CD1c-positive myeloid dendritic cell (primary cell): ENCODE measurements around the gene LGALS9C.
"Not testable (repeated sequence)": the region's sequence is repeated elsewhere in the genome, so short reads cannot be mapped to it uniquely, and the experiment has no call there.

ENCODE experiments used
- DNase-seq: peaks from one replicate; pipeline ENCODE4 v3.0.0-alpha.2; 2016; ENCODE audit errors: extremely low spot score

Gene LGALS9C

DNA sequence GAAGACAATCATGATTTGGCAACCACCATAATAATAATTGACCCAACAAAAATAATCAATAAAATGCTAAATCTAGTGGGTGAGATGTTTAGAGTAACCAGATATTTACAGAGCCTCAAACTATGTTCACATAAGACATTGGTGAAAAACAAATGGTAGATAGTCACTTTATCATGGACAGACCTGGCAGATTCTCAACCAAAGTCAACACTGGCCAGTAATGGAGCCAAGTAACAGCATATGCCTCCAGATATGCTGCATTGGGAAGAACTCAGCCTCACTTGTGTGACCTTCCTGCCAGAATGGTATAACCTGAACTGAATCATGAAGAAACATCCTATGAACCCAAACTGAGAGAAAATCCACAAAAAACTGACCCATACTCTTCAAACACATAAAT lies 53.8 kb downstream of the LGALS9C start:
- DNase-seq, result not testable (repeated sequence)

DNA sequence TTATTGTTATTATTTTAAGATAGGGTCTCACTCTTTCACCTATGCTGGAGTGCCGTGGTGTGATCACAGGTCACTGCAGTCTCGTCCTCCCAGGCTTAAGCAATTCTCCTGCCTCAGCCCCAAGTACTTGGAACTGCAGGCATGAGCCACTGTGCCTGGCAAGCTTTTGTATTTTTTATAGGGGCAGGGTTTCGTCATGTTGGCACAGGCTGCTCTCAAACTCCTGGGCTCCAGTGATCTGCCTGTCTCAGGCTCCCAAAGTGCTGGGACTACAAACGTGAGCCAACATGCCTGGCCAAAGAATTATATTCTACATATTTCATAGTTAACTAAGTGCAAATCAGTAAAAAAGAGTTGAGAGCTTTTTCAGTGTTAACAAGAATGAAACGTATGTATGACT lies 65.6 kb downstream of the LGALS9C start:
- DNase-seq, result not testable (repeated sequence)

DNA sequence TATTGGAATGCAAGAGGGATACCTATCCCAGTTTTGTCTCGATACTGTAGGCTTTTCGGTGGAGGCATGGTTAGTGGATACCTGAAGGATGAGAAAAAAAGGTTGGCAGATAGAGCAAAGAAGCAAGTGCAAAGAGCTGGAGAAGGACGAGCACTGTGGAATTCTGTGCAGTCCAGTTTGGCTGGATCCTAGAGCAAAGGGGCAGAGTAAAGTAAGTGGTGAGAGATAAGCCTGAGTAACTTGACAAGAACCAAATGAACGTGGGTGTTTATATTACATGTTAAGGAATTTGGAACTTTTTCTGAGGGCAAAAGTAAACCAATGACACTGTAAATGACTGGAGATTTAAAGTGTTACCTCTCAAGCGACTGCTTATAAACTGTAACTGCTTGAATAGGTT lies 66.3 kb downstream of the LGALS9C start:
- not testable (repeated sequence) for DNase-seq
